ENCODE data around the gene BLZF1.
A peak's percentile ranks its signal among the peaks of the same experiment; 100 is the strongest.
"Not testable (repeated sequence)": the region's sequence is repeated elsewhere in the genome, so short reads cannot be mapped to it uniquely, and the experiment has no call there.

Gene BLZF1

DNA sequence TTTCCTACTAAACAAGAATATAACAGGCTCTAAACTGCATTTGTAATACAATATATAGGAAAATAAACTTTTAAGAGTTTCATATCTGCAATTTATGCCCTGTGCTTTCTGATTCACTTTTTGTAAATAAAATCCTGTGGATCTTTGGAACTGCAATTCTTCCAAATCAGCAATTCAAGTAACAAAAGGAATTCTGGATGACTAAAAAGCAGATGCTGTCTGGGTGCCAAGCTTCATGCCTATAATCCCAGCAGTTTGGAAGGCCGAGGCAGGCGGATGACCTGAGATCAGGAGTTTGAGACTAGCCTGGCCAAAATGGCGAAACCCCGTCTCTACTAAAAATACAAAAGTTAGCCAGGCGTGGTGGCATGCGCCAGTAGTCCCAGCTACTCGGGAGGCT is 6.7 kb upstream of the BLZF1 start:
- DNase-seq, result no peak

DNA sequence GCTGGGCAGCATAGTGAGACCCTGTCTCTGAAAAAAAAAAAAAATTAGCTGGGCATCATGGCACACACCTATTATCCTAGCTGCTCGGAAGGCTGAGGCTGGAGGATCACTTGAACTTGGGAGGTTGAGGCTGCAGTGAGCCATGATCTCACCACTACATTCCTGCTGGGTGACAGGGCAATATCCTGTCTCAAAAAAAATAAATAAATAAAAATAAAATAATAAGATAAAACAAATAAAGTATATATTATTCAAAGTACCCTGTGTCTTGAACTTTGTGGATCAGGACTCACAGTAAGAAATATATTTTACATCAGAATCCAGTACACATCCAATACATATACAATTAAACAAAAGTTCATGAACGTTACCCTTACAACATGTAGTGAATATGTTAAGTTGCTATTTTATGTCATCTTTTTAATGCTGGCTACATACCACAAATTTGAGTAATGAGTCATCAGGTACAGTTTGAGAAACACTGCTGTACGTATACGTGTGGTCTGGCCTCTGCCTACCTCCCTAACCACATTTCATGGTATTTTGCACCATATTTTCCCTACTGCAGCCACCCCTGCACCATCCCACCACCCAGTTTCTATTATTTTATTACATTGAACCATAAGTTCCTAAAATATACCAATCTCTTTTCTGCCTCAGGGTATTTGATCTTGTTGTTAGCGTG is 4.8 kb upstream of the BLZF1 start:
- DNase-seq, result no peak

DNA sequence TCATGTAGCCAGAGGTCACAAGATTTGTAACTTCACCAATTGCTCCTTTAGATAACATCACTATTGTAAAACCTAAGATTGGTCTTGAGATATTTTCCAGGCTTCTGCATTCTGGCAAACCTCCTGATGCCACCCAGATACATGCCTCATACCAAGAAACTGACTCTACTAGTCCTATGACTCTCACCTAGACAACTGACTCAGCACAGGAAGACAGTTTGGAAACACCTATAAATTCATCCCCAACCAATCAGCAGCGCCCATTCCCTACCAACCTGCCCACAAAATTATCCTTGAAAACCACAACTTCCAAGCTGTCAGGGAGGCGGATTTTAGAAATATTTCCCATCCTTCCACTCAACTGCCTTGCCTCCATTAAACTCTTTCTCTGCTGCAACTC is 3.0 kb upstream of the BLZF1 start:
- no peak for DNase-seq

DNA sequence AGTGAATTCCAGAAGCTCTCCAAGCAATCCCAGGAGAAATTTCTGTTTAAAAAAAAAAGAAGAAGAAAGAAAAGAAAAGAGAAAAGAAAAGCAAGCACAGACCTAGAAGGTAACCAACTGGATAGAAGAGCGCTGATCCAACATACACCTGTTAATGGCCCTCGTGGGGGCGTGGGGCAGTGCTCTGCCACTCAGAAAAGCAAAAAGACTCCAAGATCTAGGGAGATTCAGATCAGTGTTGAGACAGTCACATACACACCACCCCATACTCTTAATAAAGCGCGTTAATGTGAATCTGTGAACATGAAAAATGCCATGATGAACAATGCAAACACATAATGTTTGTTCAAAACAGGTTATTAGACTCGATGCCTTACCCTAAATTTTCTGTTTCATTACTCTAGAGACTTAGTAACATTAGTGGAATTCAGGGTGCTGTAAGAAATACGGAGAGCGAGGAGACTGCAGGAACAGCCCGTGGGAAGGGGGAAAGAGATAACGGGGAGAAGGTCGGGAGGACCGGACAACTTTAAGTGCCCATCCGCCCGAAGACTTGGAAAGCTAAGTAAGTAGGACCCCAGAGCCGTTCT is 804 bp upstream of the BLZF1 start:
- DNase-seq, result no peak

DNA sequence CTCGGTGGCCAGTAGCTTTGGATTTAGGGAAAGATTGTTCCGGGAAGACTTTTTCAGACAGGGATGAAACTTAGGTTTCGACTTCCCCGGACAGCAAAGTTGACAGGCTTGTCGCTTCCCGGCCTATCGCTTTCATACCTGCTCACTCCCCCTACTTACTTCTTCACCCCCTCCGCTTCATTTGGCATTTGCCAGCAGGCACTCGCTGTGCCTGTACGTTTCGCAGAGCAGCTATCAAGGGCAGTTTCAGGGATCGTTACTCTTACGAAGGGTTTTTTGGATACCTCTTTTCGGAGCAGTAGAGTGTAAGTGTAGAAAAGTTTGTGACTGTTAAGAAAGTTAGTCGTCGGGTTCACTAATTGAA is 393 bp downstream of the BLZF1 start:
- DNase-seq, result peak; percentile 20

DNA sequence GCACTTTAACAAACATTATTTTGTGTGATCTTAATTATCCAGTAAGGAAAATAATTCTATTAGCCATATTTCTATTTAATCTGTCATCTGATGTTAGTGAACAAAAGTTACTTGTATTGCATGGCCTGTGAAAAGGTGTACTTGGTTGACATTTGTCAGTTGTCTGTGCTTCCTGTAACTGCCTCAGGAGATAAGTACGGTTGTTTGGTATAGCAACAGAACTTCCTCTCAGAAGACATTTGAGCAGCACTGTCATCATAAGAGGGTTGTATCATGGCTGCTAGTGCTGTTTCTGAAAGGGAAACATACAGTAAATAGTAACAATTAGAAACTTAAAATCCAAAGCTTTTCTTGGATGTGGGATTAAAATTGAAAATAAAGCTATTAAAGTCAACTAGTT is 3.4 kb downstream of the BLZF1 start:
- no peak for DNase-seq

DNA sequence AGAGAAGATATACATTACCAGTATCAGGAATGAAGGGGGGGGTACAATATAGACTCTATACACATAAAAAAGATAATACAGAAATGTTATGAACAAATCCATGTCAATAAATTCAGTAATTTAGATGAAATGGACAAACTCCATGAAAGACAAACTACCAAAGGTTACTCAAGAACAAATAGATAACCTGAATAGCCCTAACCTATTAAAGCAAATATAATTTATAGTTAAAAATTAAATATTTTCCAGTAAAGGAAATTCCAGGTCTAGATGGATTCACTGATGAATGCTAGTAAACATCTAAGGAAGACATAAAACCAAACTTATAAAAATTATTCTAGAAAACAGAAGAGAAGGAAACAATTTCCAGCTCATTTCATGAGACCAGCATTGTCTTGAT is 13.2 kb downstream of the BLZF1 start:
- DNase-seq, result no peak

DNA sequence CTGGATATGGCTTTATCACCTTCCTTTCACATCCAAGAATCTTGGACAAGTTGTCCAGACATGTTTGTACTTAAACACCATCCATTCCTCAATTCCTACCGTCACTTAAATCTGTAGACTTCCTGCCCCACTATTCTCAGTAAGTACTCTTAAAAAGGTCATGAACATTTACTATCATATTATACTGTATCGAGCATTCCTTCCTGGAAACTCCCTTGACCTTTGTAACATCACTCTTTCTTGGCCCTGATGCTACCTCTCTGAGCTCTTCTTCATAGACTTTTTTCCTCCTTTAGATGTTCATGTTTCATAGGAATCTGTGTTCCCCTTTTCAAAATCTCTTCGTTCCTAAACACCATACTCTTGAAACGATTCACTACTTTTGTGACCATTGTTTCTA is 15.5 kb downstream of the BLZF1 start:
- no peak for DNase-seq

DNA sequence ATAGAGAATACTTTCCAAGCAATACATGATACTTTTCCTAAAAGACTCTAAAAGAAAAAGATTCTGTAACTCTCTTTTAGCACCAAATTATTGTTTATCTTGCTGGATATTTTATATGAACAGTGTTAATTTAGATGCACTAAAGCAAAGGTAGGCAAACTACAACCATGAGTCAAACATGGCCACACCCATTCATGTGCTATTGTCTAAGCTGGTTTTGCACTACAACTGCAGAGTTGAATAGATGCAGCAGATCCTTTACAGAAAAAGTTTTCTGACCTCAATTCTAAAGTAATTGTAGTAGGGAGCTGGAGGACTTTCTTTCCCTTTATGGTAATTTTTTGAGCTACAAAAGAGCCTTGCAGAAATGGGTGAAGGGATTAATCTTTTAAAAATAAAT is 19.4 kb downstream of the BLZF1 start:
- DNase-seq, result no peak

DNA sequence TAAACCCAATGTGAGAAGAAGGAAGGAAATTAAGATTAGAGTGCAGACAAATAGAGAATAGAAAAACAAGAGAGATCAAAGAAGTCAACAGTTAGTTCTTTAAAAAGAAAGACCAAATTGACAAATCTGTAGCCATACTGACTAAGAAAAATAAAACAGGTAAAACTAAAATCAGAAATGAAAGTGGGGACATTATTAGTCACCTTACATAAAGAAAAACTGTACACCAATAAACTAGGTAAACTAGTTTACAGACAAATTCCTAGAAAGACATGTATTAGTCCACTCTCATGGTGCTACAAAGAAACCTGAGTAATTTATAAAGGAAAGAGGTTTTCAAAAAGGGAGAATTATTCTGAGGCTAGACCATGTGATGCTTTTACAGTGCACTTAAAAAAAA is 22.3 kb downstream of the BLZF1 start:
- DNase-seq, result no peak

DNA sequence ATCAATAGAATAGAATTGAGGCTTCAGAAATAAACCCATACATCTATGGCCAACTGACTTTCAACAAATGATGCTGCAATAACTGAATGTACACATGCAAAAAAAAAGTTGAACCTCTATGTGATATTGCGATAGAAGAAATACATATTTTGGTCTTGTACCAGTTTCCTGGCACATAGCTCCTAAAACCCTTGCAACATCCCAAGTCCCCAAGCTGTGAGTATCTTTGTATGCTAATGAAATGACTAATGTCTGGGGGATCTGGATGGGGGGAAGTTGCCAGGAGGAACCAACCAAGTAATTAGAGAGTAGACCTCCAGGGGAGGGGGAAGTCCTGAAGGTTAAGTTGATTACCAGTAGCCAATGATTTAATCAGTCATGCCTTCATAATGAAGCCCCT is 24.4 kb downstream of the BLZF1 start:
- DNase-seq, result no peak

DNA sequence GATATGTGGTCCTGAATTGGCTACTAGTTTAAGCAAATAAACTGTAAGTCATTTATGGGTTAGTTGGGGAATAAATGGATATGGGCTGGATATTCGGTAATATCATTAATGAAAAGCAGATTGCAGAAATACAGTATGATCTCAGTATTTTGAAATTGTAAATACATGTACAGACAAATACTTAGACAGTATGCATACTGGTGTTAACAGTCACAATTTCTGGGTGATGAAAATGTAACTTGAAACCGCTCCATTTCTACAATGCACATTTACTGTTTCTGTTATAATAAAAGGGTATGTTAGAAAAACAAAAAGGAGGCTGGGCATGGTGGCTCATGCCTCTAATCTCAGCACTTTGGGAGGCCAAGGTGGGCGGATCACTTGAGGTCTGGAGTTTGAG is 28.0 kb downstream of the BLZF1 start:
- DNase-seq, result no peak

DNA sequence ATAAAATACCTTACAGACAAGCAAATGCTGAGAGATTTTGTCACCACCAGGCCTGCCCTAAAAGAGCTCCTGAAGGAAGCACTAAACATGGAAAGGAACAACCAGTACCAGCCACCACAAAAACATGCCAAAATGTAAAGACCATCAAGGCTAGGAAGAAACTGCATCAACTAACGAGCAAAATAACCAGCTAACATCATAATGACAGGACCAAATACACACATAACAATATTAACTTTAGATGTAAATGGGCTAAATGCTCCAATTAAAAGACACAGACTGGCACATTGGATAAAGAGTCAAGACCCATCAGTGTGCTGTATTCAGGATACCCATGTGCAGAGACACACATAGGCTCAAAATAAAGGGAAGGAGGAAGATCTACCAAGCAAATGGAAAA is 34.6 kb downstream of the BLZF1 start:
- DNase-seq, result not testable (repeated sequence)

DNA sequence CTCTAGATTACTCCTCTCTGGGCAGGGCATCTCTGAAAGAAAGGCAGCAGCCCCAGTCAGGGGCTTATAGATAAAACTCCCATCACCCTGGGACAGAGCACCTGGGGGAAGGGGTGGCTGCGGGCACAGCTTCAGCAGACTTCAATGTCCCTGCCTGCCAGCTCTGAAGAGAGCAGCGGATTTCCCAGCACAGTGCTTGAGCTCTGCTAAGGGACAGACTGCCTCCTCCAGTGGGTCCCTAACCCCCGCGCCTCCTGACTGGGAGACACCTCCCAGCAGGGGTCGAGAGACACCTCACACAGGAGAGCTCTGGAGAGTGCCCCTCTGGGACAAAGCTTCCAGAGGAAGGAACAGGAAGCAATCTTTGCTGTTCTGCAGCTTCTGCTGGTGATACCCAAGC is 40.3 kb downstream of the BLZF1 start:
- not testable (repeated sequence) for DNase-seq

DNA sequence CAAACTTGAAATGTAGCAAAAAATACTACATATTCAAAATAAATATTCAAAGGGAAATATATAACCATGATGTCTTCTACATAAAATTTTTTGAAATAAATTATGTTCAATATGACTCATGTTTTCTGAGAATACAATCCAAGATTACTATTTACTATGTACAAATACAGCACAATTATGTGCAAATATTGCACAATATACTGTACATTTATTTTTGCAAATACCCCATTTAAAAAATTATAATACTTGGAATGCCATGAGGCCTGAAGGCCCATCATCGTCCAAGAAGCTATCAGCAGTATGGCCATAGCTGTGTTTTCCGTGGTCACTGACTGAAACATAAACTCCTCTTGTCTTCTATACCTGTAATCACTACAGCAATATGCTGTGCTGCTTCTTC is 47.0 kb downstream of the BLZF1 start:
- no peak for DNase-seq

DNA sequence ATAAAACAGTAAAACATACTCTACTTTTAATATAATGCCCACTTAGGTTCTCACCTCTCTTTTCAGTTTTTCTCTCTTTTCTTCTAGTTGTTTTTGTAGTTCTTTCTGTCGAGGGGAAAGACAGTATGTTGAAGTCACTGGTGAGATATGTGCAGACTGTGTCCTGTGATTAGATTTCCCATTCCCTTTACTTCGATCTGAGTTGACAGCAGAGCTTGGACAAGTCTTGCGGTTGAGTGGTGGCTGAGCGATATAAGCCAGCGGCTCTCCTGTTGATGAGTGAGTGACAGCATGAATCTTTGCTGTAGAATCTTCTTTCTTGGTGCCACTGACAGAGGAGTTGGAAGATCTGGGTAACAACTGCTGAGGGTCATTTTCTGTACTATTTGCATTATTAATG is 53.3 kb downstream of the BLZF1 start:
- no peak for DNase-seq

DNA sequence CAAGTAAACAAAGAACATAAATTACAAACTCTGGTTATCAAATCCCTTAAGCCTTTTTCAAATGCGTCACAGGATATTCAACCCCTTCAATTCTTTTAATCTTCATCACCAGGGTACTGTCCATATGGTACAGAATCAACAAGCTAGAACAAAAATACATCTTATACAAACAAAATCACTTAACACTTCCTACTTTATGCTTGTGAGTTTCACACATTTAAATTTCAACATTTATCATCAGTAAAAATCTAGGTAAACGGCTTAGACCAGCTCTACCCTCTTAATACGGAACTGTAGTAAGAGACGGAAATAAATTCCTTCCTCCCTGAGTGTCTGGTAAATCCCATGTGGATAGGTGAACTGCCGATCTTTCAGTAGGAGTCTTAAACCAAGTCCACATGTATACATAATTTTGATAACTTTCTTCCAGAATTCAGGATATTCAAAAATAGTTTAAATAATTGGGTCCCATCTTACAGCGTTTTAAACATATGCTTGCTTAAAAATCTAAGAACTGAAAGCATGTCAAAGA is 58.2 kb downstream of the BLZF1 start:
- DNase-seq, result no peak

DNA sequence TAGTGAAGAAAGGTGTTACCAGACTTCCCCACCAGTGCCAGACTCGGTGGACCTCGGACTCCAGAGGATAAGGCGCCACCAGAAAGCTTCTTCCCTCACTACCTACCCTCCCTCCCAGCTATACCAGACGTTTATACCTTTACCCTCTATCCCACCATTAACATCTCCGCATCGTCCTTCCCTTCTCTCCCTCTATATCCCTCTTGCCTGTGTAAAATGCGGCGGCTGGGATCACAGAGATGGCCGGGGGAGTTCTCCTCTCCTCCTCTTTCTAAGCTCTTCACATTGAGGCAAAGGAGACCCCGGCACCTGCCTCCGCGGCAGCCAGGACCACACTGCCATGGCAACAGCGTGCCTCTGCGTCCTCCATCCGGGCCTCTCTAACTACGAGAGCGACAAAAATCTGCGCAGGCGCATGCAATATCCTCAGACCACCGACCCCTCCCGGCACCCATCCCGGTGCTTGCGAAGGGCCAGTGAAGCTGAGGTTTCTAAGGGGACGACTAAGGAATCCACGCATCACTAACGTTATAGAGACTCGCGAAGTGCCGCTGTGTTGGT is 59.2 kb downstream of the BLZF1 start, which contains the start of gene CCDC181:
Gene CCDC181 (minus strand): TSS at position 394 of the 561 bp plus-strand sequence. CDS start 2,547 bp downstream, outside the sequence.
- no peak for DNase-seq
